ENCODE data around the gene DNAJC19. TPM values are rescaled to one million over a fixed set of nuclear protein-coding genes. Genes with fewer than 3 reads are reported as not detected.

Gene DNAJC19
- total RNA-seq, 1 experiment from 2014 or later: 48.0 TPM

- no peak for DNase-seq (ENCODE audit: low spot score)
Observed at GRCh38 chr3:180961087-180961486, 28.4 kb downstream of the DNAJC19 start.

- DNase-seq (ENCODE audit: low spot score): no peak
Observed at GRCh38 chr3:180959691-180960090, 29.8 kb downstream of the DNAJC19 start.

- no peak for DNase-seq (ENCODE audit: low spot score)
Observed at GRCh38 chr3:180947761-180948390, 41.7 kb downstream of the DNAJC19 start.

GRCh38 chr3:180940826-180941225 lies 48.7 kb downstream of the DNAJC19 start:
- no peak for DNase-seq (ENCODE audit: low spot score)

- DNase-seq (ENCODE audit: low spot score): no peak
Observed at GRCh38 chr3:180934638-180935037, 54.9 kb downstream of the DNAJC19 start.

Other genes starting within 250 kb of the DNAJC19 start
- 96.6 and 109 TPM in 2 replicates for gene FXR1, start 77.1 kb downstream of the DNAJC19 start, total RNA-seq (2014; rRNA removed; shearing (Covaris generic))